GM12878 (cell line): Measurements from ENCODE around the gene RALGDS. TPM values are rescaled to one million over a fixed set of nuclear protein-coding genes. Genes with fewer than 3 reads are reported as not detected.

ENCODE experiments used
- BCL3 ChIP-seq: IDR thresholded peaks from 2 replicates; pipeline ENCODE4 v1.6.1; 2011; ENCODE audit warnings: borderline replicate concordance, low read depth, mild to moderate bottlenecking, moderate library complexity, low read length; ENCODE audit not compliant: insufficient read depth, poor library complexity, severe bottlenecking
- CEBPZ ChIP-seq: fragments of 150-350 bp; IDR thresholded peaks from 2 replicates; pipeline ENCODE4 v1.6.1; 2016; ENCODE audit warnings: low read depth, low read length
- E2F4 ChIP-seq: IDR thresholded peaks from 2 replicates; pipeline ENCODE4 v1.6.1; 2012; ENCODE audit warnings: low read depth, low read length, improper control_type of control experiment
- ELK1 ChIP-seq: IDR thresholded peaks from 2 replicates; pipeline ENCODE4 v1.6.1; 2012; ENCODE audit warnings: low read depth, low read length, improper control_type of control experiment
- EP300 ChIP-seq, 2 experiments: fragments of 150-350 bp in 1 of 2; IDR thresholded peaks; 2 replicates each; pipeline ENCODE4 v1.6.1; 2011 to 2012; ENCODE audit warnings: low read depth in 2 of 2, low read length in 2 of 2, borderline replicate concordance in 1 of 2, improper control_type of control experiment in 1 of 2, inconsistent platforms in 1 of 2; ENCODE audit not compliant: control insufficient read depth in 1 of 2
- ETV6 ChIP-seq, 2 experiments: fragments of 450-650 bp in 1 of 2; IDR thresholded peaks in 1 of 2; conservative IDR thresholded peaks in 1 of 2; 2 replicates each; pipeline ENCODE4 v1.6.1; 2014; ENCODE audit warnings: antibody characterized with exemption in 1 of 2, borderline replicate concordance in 1 of 2, low read depth in 1 of 2, mild to moderate bottlenecking in 1 of 2, moderate library complexity in 1 of 2
- FOS ChIP-seq: IDR thresholded peaks from 3 replicates; pipeline ENCODE4 v1.6.1; 2011; ENCODE audit warnings: borderline replicate concordance; ENCODE audit not compliant: insufficient read length; ENCODE audit errors: extremely low read depth
- GABPA ChIP-seq: IDR thresholded peaks from 2 replicates; pipeline ENCODE4 v1.6.1; 2014; ENCODE audit warnings: antibody characterized with exemption, low read depth, mild to moderate bottlenecking, inconsistent platforms
- IKZF2 ChIP-seq, 2 experiments: fragments of 450-650 bp; IDR thresholded peaks; 2 replicates each; pipeline ENCODE4 v1.6.1; 2017; ENCODE audit warnings: mild to moderate bottlenecking in 2 of 2, moderate library complexity in 2 of 2
- JUND ChIP-seq: IDR thresholded peaks from 2 replicates; pipeline ENCODE4 v1.6.1; 2012; ENCODE audit warnings: low read depth, mild to moderate bottlenecking, low read length, improper control_type of control experiment, moderate library complexity
- LARP7 ChIP-seq: fragments of 450-650 bp; IDR thresholded peaks from 2 replicates; pipeline ENCODE4 v1.6.1; 2017; ENCODE audit warnings: mild to moderate bottlenecking
- MTA2 ChIP-seq: fragments of 450-650 bp; IDR thresholded peaks from 2 replicates; pipeline ENCODE4 v1.6.1; 2016; ENCODE audit warnings: low read depth, mild to moderate bottlenecking, moderate library complexity
- MYB ChIP-seq: fragments of 150-350 bp; IDR thresholded peaks from 2 replicates; pipeline ENCODE4 v1.6.1; 2014; ENCODE audit warnings: mild to moderate bottlenecking, low read depth, low read length, borderline replicate concordance
- MYC ChIP-seq: IDR thresholded peaks from 2 replicates; pipeline ENCODE4 v1.6.1; 2011; ENCODE audit warnings: mild to moderate bottlenecking, low read length, moderate library complexity, inconsistent platforms; ENCODE audit not compliant: insufficient read depth, insufficient replicate concordance, insufficient read length, severe bottlenecking
- NFXL1 ChIP-seq: fragments of 450-650 bp; IDR thresholded peaks from 2 replicates; pipeline ENCODE4 v1.6.1; 2017; ENCODE audit warnings: antibody characterized with exemption, mild to moderate bottlenecking, borderline replicate concordance
- NRF1 ChIP-seq: conservative IDR thresholded peaks from 2 replicates; pipeline ENCODE4 v1.6.1; 2011; ENCODE audit warnings: mild to moderate bottlenecking, low read depth, low read length, improper control_type of control experiment
- RELA ChIP-seq: fragments of 450-650 bp; IDR thresholded peaks from 2 replicates; pipeline ENCODE4 v1.8.0; 2014; ENCODE audit warnings: borderline replicate concordance; ENCODE audit not compliant: partially characterized antibody
- SREBF1 ChIP-seq: IDR thresholded peaks from 2 replicates; pipeline ENCODE4 v1.6.1; 2012; ENCODE audit warnings: mild to moderate bottlenecking, low read length
- TCF12 ChIP-seq: IDR thresholded peaks from 2 replicates; pipeline ENCODE4 v1.6.1; 2011; ENCODE audit warnings: low read depth, mild to moderate bottlenecking, low read length
- TCF7 ChIP-seq: IDR thresholded peaks from 2 replicates; pipeline ENCODE4 v1.6.1; 2014; ENCODE audit warnings: antibody characterized with exemption, borderline replicate concordance
- ZSCAN29 ChIP-seq: fragments of 450-650 bp; IDR thresholded peaks from 2 replicates; pipeline ENCODE4 v1.6.1; 2017; ENCODE audit warnings: mild to moderate bottlenecking, moderate library complexity
- polyA plus RNA-seq, 11 experiments: library from polyadenylated mRNA; depleted of rRNA in 4 of 11; unstranded in 6 of 11; stranded (reverse) in 5 of 11; fragments of >200 nt; fragmentation: Nextera tagmentation in 4 of 11; fragmentation: Illumina TruSeq in 1 of 11; extraction: Ambion mirVana in 4 of 11; extraction: Trizol in 1 of 11; gene quantifications; 1 replicate in 1 of 11; 2 replicates in 10 of 11; pipeline versions ENCODE4 v1.2.1 to v1.2.3, GENCODE V29; 2011 to 2016; ENCODE audit warnings: inconsistent platforms in 2 of 11, missing spikeins in 2 of 11, low read depth in 1 of 11
- total RNA-seq, 4 experiments: library from RNA; depleted of rRNA in 3 of 4; stranded (reverse); fragments of >200 nt in 3 of 4; fragmentation: Illumina TruSeq in 1 of 4; extraction: Trizol in 1 of 4; gene quantifications; 2 replicates each; pipeline versions ENCODE4 v1.2.1 to v1.2.3, GENCODE V29; 2013 to 2021

The RALGDS gene
- total and polyA plus RNA-seq, 10 of the 15 experiments (the other 5 are each of a cell fraction or from before 2014, with no cell fraction given), result 1.3 to 48.6 (median 21.2) TPM

GRCh38 chr9:133149130-133150015 lies 28.3 kb upstream of the RALGDS start (continued):
- no peak; a peak in 1 of 4 replicates for TF ChIP-seq IKZF2 (IDR thresholded peaks at IDR 0.05)
- peak; percentile 67 for TF ChIP-seq NRF1
- TF ChIP-seq GABPA, result no peak
- peak; percentile 61 for TF ChIP-seq TCF12
- TF ChIP-seq CEBPZ, result no peak
- TF ChIP-seq MYC, result peak; percentile 95
- TF ChIP-seq BCL3, result no peak
- peak; percentile 86 for TF ChIP-seq RELA
- no peak for TF ChIP-seq E2F4
- no peak for TF ChIP-seq ZSCAN29
- TF ChIP-seq FOS, result no peak
- peak; percentile 91 for TF ChIP-seq LARP7
- TF ChIP-seq MTA2, result no peak
- 0 out of 2 replicates have a peak, but pooled peaks have one; percentile 9 for TF ChIP-seq JUND
- TF ChIP-seq TCF7, result no peak
- TF ChIP-seq EP300 (IDR thresholded peaks at IDR 0.05; ENCODE audit: borderline replicate concordance in 1 of 2, control insufficient read depth in 1 of 2, low read depth in 2 of 2, low read length in 2 of 2), result no peak
- no peak for TF ChIP-seq ELK1
- TF ChIP-seq ETV6 (conservative IDR thresholded peaks at IDR 0.05 in 1 of 2, IDR thresholded peaks at IDR 0.05 in 1 of 2; ENCODE audit: borderline replicate concordance in 1 of 2, low read depth in 1 of 2), result no peak
- no peak for TF ChIP-seq NFXL1
- no peak for TF ChIP-seq SREBF1
- TF ChIP-seq MYB, result no peak
